ENCODE results near the gene MRPS11.
"Not testable (repeated sequence)": the region's sequence is repeated elsewhere in the genome, so short reads cannot be mapped to it uniquely, and the experiment has no call there.

The MRPS11 gene

GRCh38 chr15:88454867-88455810 lies 12.4 kb upstream of the MRPS11 start:
- TF ChIP-seq, protein P1, sequence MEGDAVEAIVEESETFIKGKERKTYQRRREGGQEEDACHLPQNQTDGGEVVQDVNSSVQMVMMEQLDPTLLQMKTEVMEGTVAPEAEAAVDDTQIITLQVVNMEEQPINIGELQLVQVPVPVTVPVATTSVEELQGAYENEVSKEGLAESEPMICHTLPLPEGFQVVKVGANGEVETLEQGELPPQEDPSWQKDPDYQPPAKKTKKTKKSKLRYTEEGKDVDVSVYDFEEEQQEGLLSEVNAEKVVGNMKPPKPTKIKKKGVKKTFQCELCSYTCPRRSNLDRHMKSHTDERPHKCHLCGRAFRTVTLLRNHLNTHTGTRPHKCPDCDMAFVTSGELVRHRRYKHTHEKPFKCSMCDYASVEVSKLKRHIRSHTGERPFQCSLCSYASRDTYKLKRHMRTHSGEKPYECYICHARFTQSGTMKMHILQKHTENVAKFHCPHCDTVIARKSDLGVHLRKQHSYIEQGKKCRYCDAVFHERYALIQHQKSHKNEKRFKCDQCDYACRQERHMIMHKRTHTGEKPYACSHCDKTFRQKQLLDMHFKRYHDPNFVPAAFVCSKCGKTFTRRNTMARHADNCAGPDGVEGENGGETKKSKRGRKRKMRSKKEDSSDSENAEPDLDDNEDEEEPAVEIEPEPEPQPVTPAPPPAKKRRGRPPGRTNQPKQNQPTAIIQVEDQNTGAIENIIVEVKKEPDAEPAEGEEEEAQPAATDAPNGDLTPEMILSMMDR (IDR thresholded peaks at IDR 0.05; ENCODE audit: low read depth, low read length, missing control alignments) = peak; percentile 80
- no peak overlapping the region for H3K4me3 ChIP-seq (replicated peaks; ENCODE audit: low read depth, low read length)
- peak; percentile 53 for DNase-seq (ENCODE audit: extremely low read depth, low read depth)

GRCh38 chr15:88456733-88457132 lies 10.8 kb upstream of the MRPS11 start:
- TF ChIP-seq, protein P1 (IDR thresholded peaks at IDR 0.05; ENCODE audit: low read depth, low read length, missing control alignments) = no peak
- H3K4me3 ChIP-seq (replicated peaks; ENCODE audit: low read depth, low read length) = no peak overlapping the region

DNA sequence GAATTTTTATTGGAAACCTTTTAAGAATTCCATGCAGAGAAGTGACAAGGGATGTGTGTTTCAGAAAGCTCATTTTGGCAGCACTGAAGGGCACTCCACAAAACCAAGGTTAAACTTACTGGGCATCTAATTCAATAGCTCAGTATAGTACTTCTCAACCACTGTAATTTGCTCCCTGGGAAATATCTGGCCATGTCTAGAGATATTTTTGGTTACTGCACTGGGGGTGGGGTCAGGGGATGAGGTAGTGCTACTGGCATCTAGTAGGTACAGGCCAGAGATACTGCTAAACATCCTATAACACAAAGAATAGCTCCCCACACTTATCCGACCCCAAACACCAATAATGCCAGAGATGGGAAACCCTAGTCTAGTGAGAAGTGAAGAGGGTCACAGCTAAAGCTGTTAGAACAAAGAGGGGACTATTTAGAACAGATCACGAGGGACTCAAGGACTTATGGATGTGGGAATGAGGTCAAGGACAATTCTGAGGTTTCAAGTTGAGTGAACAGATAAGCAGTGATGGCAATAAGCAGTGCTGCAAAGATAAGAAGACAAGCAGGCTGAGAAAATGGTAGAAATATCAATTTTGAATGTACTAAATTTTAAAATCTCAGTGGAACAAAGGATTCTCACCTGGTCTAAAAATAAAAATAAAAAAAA lies 3.5 kb upstream of the MRPS11 start:
- no peak for DNase-seq (ENCODE audit: extremely low read depth, low read depth)
- TF ChIP-seq, protein P1 (IDR thresholded peaks at IDR 0.05; ENCODE audit: low read depth, low read length, missing control alignments) = no peak
- H3K4me3 ChIP-seq (replicated peaks; ENCODE audit: low read depth, low read length) = no peak overlapping the region

More at GRCh38 chr15:88456733-88457132, 10.8 kb upstream of the MRPS11 start:
- DNase-seq (ENCODE audit: extremely low read depth, low read depth) = no peak

DNA sequence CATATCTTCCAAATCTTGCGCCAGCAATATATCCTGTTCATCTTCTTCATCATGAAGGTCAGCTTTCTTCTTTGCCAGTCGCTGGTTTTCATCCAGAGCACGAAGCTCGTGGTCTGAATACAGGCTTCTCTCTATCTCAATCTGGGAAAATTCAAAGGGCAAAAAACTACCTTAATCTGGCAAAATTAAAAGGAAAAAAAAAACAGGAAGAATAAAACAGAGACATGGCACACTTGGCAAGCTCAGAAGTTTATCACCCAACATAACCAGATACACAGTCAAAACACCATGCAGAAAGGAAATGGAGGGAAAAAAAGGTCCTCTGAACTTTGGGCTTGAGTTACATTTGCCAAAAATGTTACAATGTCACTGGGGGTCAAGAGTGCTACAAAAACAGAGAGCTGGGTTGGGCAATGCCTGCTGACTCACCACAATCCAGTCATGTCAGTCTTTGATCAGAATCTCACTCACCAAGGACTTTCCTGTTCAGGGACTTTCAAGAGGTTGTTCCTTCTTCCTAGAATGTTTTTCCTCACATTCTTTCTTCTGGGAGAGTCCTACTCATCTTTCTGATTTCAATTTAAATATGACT lies 1.8 kb upstream of the MRPS11 start:
- peak overlapping the region; percentile 72; the same call in 1 of the 2 replicates for H3K4me3 ChIP-seq (replicated peaks; ENCODE audit: low read depth, low read length)
- TF ChIP-seq, protein P1 (IDR thresholded peaks at IDR 0.05; ENCODE audit: low read depth, low read length, missing control alignments) = no peak

DNA sequence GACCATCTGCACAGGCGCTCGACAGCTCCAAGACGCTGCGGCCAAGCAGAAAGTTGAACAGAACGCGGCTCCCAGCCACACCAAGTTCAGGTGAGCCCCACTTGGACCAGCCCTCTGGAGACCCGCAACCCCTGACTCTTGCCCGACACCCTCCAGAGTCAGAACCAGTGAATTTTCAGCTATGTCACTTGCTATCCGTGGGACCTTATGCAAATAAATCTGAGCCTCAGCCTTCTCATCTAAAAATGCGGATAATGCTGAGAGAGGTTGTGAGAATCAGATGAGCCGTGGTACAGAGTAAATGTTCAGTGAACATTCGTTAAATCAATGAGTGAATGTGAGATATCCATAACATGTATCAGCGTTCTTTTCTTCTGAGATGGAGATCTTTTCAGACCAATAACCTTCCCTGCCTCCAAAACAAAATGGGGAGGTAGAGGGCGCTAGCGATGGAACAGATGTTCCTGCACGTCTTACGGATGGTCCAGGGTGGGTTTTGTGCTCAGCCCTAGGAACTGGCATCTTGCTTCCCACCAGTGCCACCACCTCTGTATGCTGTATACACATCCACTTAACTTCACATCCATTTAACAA lies 524 bp downstream of the MRPS11 start:
- H3K4me3 ChIP-seq (replicated peaks; ENCODE audit: low read depth, low read length) = peak overlapping the region; percentile 72
- TF ChIP-seq, protein P1 (IDR thresholded peaks at IDR 0.05; ENCODE audit: low read depth, low read length, missing control alignments) = peak; percentile 45
- DNase-seq (ENCODE audit: extremely low read depth, low read depth) = no peak

More for the DNA sequence above, 1.8 kb upstream of the MRPS11 start:
- DNase-seq (ENCODE audit: extremely low read depth, low read depth) = no peak

DNA sequence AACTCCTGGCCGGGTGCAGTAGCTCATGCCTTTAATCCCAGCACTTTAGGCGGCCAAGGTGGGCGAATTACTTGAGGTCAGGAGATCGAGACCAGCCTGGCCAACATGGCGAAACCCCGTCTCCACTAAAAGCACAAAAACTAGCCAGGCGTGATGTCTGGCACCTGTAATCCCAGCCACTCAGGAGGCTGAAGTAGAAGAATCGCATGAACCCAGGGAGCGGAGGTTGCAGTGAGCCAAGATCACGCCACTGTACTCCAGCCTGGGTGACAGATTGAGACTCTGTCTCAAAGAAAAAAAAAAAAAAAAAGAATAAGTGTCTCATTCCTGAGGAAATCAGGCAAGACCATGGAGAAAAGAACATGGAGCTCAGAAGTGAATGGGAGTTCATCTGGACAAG lies 1.2 kb downstream of the MRPS11 start:
- DNase-seq (ENCODE audit: extremely low read depth, low read depth) = not testable (repeated sequence)
- H3K4me3 ChIP-seq (replicated peaks; ENCODE audit: low read depth, low read length) = peak overlapping the region; percentile 72
